Type B pancreatic cell (in vitro differentiated cells): ENCODE measurements around the gene E2F4. TPM values are rescaled to one million over a fixed set of nuclear protein-coding genes. Genes with fewer than 3 reads are reported as not detected.
A peak's percentile ranks its signal among the peaks of the same experiment; 100 is the strongest.

Experiments
- DNase-seq: peaks from one replicate; pipeline ENCODE4 v3.0.0; 2021; ENCODE audit warnings: mixed read lengths; ENCODE audit not compliant: unreplicated experiment; ENCODE audit errors: extremely low spot score
- H3K27ac Mint-ChIP-seq: 2 replicates; pipeline ENCODE4 v1.8.0; 2021; ENCODE audit warnings: mild to moderate bottlenecking, mixed read lengths
- H3K27me3 Mint-ChIP-seq: 2 replicates; pipeline ENCODE4 v1.8.0; 2021; ENCODE audit warnings: mixed read lengths
- H3K36me3 Mint-ChIP-seq: 2 replicates; pipeline ENCODE4 v1.8.0; 2021; ENCODE audit warnings: mixed read lengths
- H3K4me1 Mint-ChIP-seq: one replicate; pipeline ENCODE4 v1.8.0; 2021; ENCODE audit warnings: mixed read lengths; ENCODE audit not compliant: unreplicated experiment
- H3K4me3 Mint-ChIP-seq: 2 replicates; pipeline ENCODE4 v1.8.0; 2021; ENCODE audit warnings: mild to moderate bottlenecking, mixed read lengths
- H3K9me3 Mint-ChIP-seq: 2 replicates; pipeline ENCODE4 v1.8.0; 2021; ENCODE audit warnings: mixed read lengths
- CTCF ChIP-seq: fragments of 200-600 bp; sonication (generic); conservative IDR thresholded peaks from 2 replicates; pipeline ENCODE4 v1.5.0; 2021; ENCODE audit warnings: antibody characterized with exemption, mild to moderate bottlenecking
- total RNA-seq: library from RNA; stranded (reverse); gene quantifications from 2 replicates; pipeline ENCODE4 v1.2.1, GENCODE V29; 2021; ENCODE audit warnings: low replicate concordance

Gene E2F4
- total RNA-seq, 1 donor from 2014 or later: 84.5 TPM

DNA sequence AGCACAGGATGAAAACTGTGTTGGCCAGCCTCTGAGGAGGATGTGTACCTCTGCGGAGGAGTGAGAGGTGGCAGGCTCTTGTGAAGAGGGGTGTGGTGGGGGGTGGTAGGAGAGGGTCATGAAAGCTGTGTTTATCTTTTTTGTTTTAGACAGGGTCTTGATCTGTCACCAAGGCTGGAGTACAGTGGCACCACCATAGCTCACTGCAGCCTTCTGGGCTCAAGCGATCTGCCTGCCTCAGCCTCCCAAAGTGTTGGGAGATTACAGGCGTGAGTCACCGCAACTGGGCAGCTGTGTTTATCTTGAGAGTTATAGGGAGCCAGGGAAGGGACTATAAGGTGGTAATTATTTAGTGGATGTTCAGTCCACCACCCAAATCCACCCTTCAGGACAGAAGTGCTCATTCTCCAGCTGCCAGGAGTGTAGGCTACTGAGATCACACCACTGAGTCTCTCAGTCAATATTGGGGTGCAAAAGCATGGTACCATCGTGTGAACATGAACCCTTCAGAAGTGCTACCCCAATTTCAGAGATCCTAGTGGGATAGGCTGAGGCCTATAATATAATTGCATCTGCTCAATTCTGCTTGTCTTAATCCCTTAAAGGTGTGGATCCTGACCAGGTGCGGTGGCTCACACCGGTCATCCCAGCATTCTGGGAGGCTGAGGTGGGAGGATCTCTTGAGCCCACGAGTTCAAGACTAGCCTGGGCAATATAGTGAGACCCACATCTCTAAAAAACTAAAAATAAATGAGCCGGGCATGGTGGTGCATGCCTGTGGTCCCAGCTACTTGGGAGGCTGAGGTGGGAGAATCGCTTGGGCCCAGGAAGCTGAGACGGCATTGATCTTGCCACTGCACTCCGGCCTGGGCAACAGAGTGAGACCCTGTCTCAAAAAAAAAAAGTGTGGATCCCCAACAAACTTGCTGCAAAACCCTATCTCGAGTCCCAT is 1.2 kb upstream of the E2F4 start:
- peaks cover 8% of the 10 kb centered on the region for H3K4me1 Mint-ChIP-seq
- no peak for TF ChIP-seq CTCF
- DNase-seq: no peak
- no peak overlapping the region for H3K4me3 Mint-ChIP-seq
- peak overlapping the region; percentile 31 for H3K27ac Mint-ChIP-seq
- H3K27me3 Mint-ChIP-seq: peaks cover 5% of the 10 kb centered on the region
- no peaks in the 10 kb centered on the region for H3K36me3 Mint-ChIP-seq
- H3K9me3 Mint-ChIP-seq: no peaks in the 10 kb centered on the region

GRCh38 chr16:67191411-67191994 is 452 bp upstream of the E2F4 start:
- no peak for TF ChIP-seq CTCF
- DNase-seq: no peak
- H3K4me1 Mint-ChIP-seq: peaks cover 8% of the 10 kb centered on the region
- H3K36me3 Mint-ChIP-seq: peaks cover 6% of the 10 kb centered on the region
- no peaks in the 10 kb centered on the region for H3K9me3 Mint-ChIP-seq
- peak overlapping the region; percentile 69 for H3K27ac Mint-ChIP-seq
- peak overlapping the region; percentile 91 for H3K4me3 Mint-ChIP-seq
- H3K27me3 Mint-ChIP-seq: peaks cover 2% of the 10 kb centered on the region

DNA sequence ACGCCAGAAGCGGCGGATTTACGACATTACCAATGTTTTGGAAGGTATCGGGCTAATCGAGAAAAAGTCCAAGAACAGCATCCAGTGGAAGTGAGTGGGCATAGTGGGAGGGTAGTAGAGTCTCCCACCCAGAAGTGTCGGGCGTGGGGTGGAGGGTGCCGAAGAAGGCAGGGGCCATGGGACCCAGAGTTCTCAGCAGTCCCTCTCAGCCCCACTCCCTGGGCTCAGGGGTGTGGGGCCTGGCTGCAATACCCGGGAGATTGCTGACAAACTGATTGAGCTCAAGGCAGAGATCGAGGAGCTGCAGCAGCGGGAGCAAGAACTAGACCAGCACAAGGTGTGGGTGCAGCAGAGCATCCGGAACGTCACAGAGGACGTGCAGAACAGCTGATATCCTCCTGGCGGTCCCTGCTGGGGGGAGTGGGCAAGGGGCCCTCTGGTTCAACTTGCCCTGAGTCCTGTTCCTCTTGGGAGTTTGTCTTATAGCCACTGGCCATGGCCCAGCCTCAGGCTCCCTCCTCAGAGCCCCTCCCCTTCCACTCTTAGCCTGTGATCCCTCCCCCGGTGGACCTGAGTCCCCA is 916 bp downstream of the E2F4 start:
- Mint-ChIP-seq H3K4me1 (peaks cover 8% of the 10 kb centered on the region), H3K4me3 (peak overlapping the region; percentile 91), H3K27ac (peak overlapping the region; percentile 74), H3K36me3 (peaks cover 6% of the 10 kb centered on the region), H3K27me3 (no peaks in the 10 kb centered on the region), H3K9me3 (no peaks in the 10 kb centered on the region)
- no peak for DNase-seq
- no peak for TF ChIP-seq CTCF

- H3K9me3 Mint-ChIP-seq: no peaks in the 10 kb centered on the region
- peak overlapping the region; percentile 29 for H3K27ac Mint-ChIP-seq
- peaks cover 8% of the 10 kb centered on the region for H3K4me1 Mint-ChIP-seq
- no peak for DNase-seq
- no peak for TF ChIP-seq CTCF
- H3K4me3 Mint-ChIP-seq: peak overlapping the region; percentile 91
- H3K27me3 Mint-ChIP-seq: no peaks in the 10 kb centered on the region
- peaks cover 6% of the 10 kb centered on the region for H3K36me3 Mint-ChIP-seq
Measured at GRCh38 chr16:67193536-67193935, 1.6 kb downstream of the E2F4 start.

DNA sequence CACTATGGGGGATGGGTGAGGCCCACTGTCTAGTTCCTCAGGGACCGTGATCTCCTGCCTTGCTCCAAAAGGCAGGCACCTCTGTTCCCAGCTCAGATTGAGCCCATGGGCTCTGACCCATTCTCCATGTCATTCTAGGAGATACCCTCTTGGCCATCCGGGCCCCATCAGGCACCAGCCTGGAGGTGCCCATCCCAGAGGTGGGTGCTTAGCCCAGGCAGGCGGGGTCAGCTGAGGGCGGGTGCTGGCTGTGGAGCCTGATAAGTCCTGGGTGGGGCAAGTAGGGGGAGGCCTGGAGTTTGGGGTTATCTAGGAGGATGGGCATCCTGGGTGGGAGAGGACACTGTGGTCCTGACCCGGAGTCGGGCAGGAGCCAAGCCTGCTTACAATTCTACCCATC is 2.3 kb downstream of the E2F4 start:
- Mint-ChIP-seq H3K9me3 (no peaks in the 10 kb centered on the region), H3K27me3 (no peaks in the 10 kb centered on the region), H3K36me3 (peaks cover 6% of the 10 kb centered on the region), H3K27ac (no peak overlapping the region), H3K4me1 (peaks cover 8% of the 10 kb centered on the region), H3K4me3 (peak overlapping the region; percentile 91)
- no peak for DNase-seq
- no peak for TF ChIP-seq CTCF
